ENCODE data around the gene GH1.

GH1 gene

GRCh38 chr17:63944736-63945499 lies 26.3 kb upstream of the GH1 start:
- DNase-seq = no peak

- DNase-seq = no peak
These were observed 25.1 kb upstream of the GH1 start for GRCh38 chr17:63943745-63944144.

- DNase-seq = no peak
These were observed 23.8 kb upstream of the GH1 start for GRCh38 chr17:63942309-63942985.

- no peak for DNase-seq
These were observed 23.1 kb upstream of the GH1 start for GRCh38 chr17:63941751-63942150.

- DNase-seq = no peak
These were observed 22.5 kb upstream of the GH1 start for GRCh38 chr17:63941162-63941561.

- no peak for DNase-seq
These were observed 21.9 kb upstream of the GH1 start for GRCh38 chr17:63940584-63940983.

- DNase-seq = no peak
These were observed 21.2 kb upstream of the GH1 start for GRCh38 chr17:63939884-63940283.

GRCh38 chr17:63939401-63939800 lies 20.8 kb upstream of the GH1 start:
- DNase-seq = no peak

GRCh38 chr17:63937920-63938319 lies 19.3 kb upstream of the GH1 start:
- no peak for DNase-seq

GRCh38 chr17:63937319-63937718 lies 18.7 kb upstream of the GH1 start:
- DNase-seq = no peak

GRCh38 chr17:63934183-63935112 lies 15.8 kb upstream of the GH1 start:
- DNase-seq = no peak

- DNase-seq = no peak
These were observed 15.0 kb upstream of the GH1 start for GRCh38 chr17:63933598-63933997.

GRCh38 chr17:63932721-63933120 lies 14.1 kb upstream of the GH1 start:
- no peak for DNase-seq

GRCh38 chr17:63931981-63932561 lies 13.4 kb upstream of the GH1 start, which contains the start of gene CD79B:
CD79B (minus strand) TSS chr17:63932331; CDS start chr17:63932261, 70 bp downstream.
- no peak for DNase-seq

- DNase-seq = no peak
These were observed 12.4 kb upstream of the GH1 start for GRCh38 chr17:63930951-63931575.

GRCh38 chr17:63929860-63930766 lies 11.5 kb upstream of the GH1 start:
- no peak for DNase-seq

GRCh38 chr17:63928966-63929695 lies 10.5 kb upstream of the GH1 start:
- no peak for DNase-seq

- DNase-seq = no peak
These were observed 9.6 kb upstream of the GH1 start for GRCh38 chr17:63928172-63928666.

- DNase-seq = no peak
These were observed 9.0 kb upstream of the GH1 start for GRCh38 chr17:63927464-63928171.

GRCh38 chr17:63926164-63926563 lies 7.5 kb upstream of the GH1 start:
- DNase-seq = no peak
